ENCODE measurements around the gene LIPN.

GRCh38 chr10:88804083-88804812 is 44.4 kb downstream of the LIPN start:
- no peak for TF ChIP-seq CTCF (IDR thresholded peaks at IDR 0.05)
- no peak for TF ChIP-seq POLR2AphosphoS5 (IDR thresholded peaks at IDR 0.05; ENCODE audit: insufficient read depth in 1 of 2, low read depth in 1 of 2)
- no peak for TF ChIP-seq POLR2A (IDR thresholded peaks at IDR 0.05)

Measured in vagina (tissue), 2 donors.